Measurements from ENCODE around the gene ZNF831.

Gene ZNF831

GRCh38 chr20:59305908-59306655 lies 142.5 kb downstream of the ZNF831 start:
- H3K79me2 ChIP-seq (ENCODE audit: insufficient read depth, low read length), result no peaks in the 10 kb centered on the region
- no peaks in the 10 kb centered on the region for H3K4me1 ChIP-seq (ENCODE audit: insufficient read depth, low read length)
- H2AFZ ChIP-seq (ENCODE audit: low read depth, low read length), result no peak overlapping the region
- no peak overlapping the region for H3K27ac ChIP-seq (ENCODE audit: low read length)
- no peak for DNase-seq
- no peaks in the 10 kb centered on the region for H3K9me3 ChIP-seq (ENCODE audit: insufficient read depth, low read length, severe bottlenecking)
- ATAC-seq (ENCODE audit: insufficient read depth, low read depth), result no peak
- H3K4me3 ChIP-seq (ENCODE audit: low read depth in 1 of 2, low read length in 2 of 2), result no peak overlapping the region
- no peaks in the 10 kb centered on the region for H3K36me3 ChIP-seq (ENCODE audit: insufficient read depth, low read length)
- no peak for TF ChIP-seq EZH2 (IDR thresholded peaks at IDR 0.05; ENCODE audit: borderline replicate concordance, low read depth, low read length, severe bottlenecking)
- TF ChIP-seq CTCF (IDR thresholded peaks at IDR 0.05; ENCODE audit: borderline replicate concordance, extremely low read depth, low read length, poor library complexity, severe bottlenecking), result no peak
- no peak overlapping the region for H3K4me2 ChIP-seq (ENCODE audit: insufficient read depth, low read length)
- H4K20me1 ChIP-seq (ENCODE audit: insufficient read depth, low read length), result peaks cover 9% of the 10 kb centered on the region; the same call in 1 of the 2 replicates
- peaks cover 6% of the 10 kb centered on the region for H3K27me3 ChIP-seq (ENCODE audit: insufficient read depth, low read length, poor library complexity)
- H3K9ac ChIP-seq (ENCODE audit: low read depth, low read length), result no peak overlapping the region

GRCh38 chr20:59307270-59307669 lies 143.6 kb downstream of the ZNF831 start:
- Histone ChIP-seq H3K27me3 (ENCODE audit: insufficient read depth, low read length, poor library complexity) (peaks cover 6% of the 10 kb centered on the region), H3K79me2 (ENCODE audit: insufficient read depth, low read length) (no peaks in the 10 kb centered on the region), H3K9me3 (ENCODE audit: insufficient read depth, low read length, severe bottlenecking) (no peaks in the 10 kb centered on the region), H4K20me1 (ENCODE audit: insufficient read depth, low read length) (peaks cover 7% of the 10 kb centered on the region; the same call in 1 of the 2 replicates), H3K9ac (ENCODE audit: low read depth, low read length) (no peak overlapping the region), H3K4me3 (ENCODE audit: low read depth in 1 of 2, low read length in 2 of 2) (no peak overlapping the region), H3K4me2 (ENCODE audit: insufficient read depth, low read length) (no peak overlapping the region), H3K4me1 (ENCODE audit: insufficient read depth, low read length) (no peaks in the 10 kb centered on the region), H3K36me3 (ENCODE audit: insufficient read depth, low read length) (no peaks in the 10 kb centered on the region), H2AFZ (ENCODE audit: low read depth, low read length) (no peak overlapping the region), H3K27ac (ENCODE audit: low read length) (no peak overlapping the region)
- TF ChIP-seq EZH2 (IDR thresholded peaks at IDR 0.05; ENCODE audit: borderline replicate concordance, low read depth, low read length, severe bottlenecking) (no peak), CTCF (IDR thresholded peaks at IDR 0.05; ENCODE audit: borderline replicate concordance, extremely low read depth, low read length, poor library complexity, severe bottlenecking) (no peak)
- DNase-seq, result no peak
- no peak for ATAC-seq (ENCODE audit: insufficient read depth, low read depth)
